SU-DHL-6 (cell line): ENCODE data around the gene RNFT2.

ENCODE experiments used
- H2AFZ ChIP-seq: fragments of 200-600 bp; sonication (generic); 2 replicates; pipeline ENCODE4 v1.6.1; 2014; ENCODE audit warnings: low read depth, mild to moderate bottlenecking, moderate library complexity, mixed read lengths, antibody characterized with exemption, low read length; ENCODE audit not compliant: severe bottlenecking
- H3F3A ChIP-seq: fragments of 200-600 bp; shearing (Covaris generic); 2 replicates; pipeline ENCODE4 v1.6.0; 2016; ENCODE audit warnings: antibody characterized with exemption, mild to moderate bottlenecking; ENCODE audit not compliant: insufficient read depth
- H3K27ac ChIP-seq: fragments of 200-600 bp; sonication (generic); 2 replicates; pipeline ENCODE4 v1.5.1; 2016; ENCODE audit warnings: low read depth, mild to moderate bottlenecking, low read length, moderate library complexity, mixed read lengths
- H3K27me3 ChIP-seq: fragments of 200-600 bp; sonication (generic), shearing (Covaris generic); 2 replicates; pipeline ENCODE4 v1.6.0; 2014; ENCODE audit warnings: mild to moderate bottlenecking, low read length
- H3K36me3 ChIP-seq: fragments of 200-600 bp; sonication (generic); 2 replicates; pipeline ENCODE4 v1.6.1; 2014; ENCODE audit warnings: mild to moderate bottlenecking, low read length, mixed read lengths
- H3K4me2 ChIP-seq: fragments of 300-600, 200-600 bp; shearing (Covaris generic), sonication (generic); 2 replicates; pipeline ENCODE4 v1.6.0; 2014; ENCODE audit warnings: low read length, low read depth, mild to moderate bottlenecking; ENCODE audit not compliant: poor library complexity, severe bottlenecking
- H3K4me3 ChIP-seq: fragments of 200-600 bp; sonication (generic); 2 replicates; pipeline ENCODE4 v1.5.1; 2014; ENCODE audit warnings: antibody characterized with exemption, low read length, mild to moderate bottlenecking, mixed read lengths; ENCODE audit not compliant: insufficient read depth, poor library complexity, severe bottlenecking
- H3K79me2 ChIP-seq: fragments of 200-600 bp; sonication (generic); 2 replicates; pipeline ENCODE4 v1.6.1; 2014; ENCODE audit warnings: mild to moderate bottlenecking, low read length, moderate library complexity; ENCODE audit not compliant: insufficient read depth
- H3K9ac ChIP-seq: fragments of 200-600 bp; sonication (generic); 2 replicates; pipeline ENCODE4 v1.7.0; 2014; ENCODE audit warnings: mild to moderate bottlenecking, low read length
- H3K9me2 ChIP-seq: fragments of 200-600 bp; sonication (generic); replicated peaks from 2 replicates; pipeline ENCODE4 v1.6.1; 2014; ENCODE audit warnings: low read length; ENCODE audit not compliant: insufficient read depth
- H3K9me3 ChIP-seq: fragments of 200-600 bp; sonication (generic); 2 replicates; pipeline ENCODE4 v1.6.1; 2014; ENCODE audit warnings: low read length, mixed read lengths; ENCODE audit not compliant: insufficient read depth
- H4K20me1 ChIP-seq: fragments of 200-600 bp; sonication (generic); 2 replicates; pipeline ENCODE4 v1.6.1; 2014; ENCODE audit warnings: low read depth, mild to moderate bottlenecking, antibody characterized with exemption, low read length, moderate library complexity, mixed read lengths
- CTCF ChIP-seq: fragments of 200-600 bp; sonication (generic); IDR thresholded peaks from one replicate; pipeline ENCODE4 v1.5.1; 2017; ENCODE audit warnings: antibody characterized with exemption, mild to moderate bottlenecking, low read length, moderate library complexity; ENCODE audit not compliant: insufficient read depth, poor library complexity, severe bottlenecking
- EZH2phosphoT487 ChIP-seq: fragments of 200-600 bp; sonication (generic), shearing (Covaris generic); conservative IDR thresholded peaks from 2 replicates; pipeline ENCODE4 v1.6.1; 2018; ENCODE audit warnings: mild to moderate bottlenecking, antibody characterized with exemption, low read length, moderate library complexity, mixed read lengths

Gene RNFT2

GRCh38 chr12:116849216-116849615 is 111.1 kb downstream of the RNFT2 start:
- no peak overlapping the region for H3K27ac ChIP-seq
- no peaks in the 10 kb centered on the region for H3K9me3 ChIP-seq
- no peak overlapping the region for H3K9ac ChIP-seq
- H3K79me2 ChIP-seq = no peaks in the 10 kb centered on the region
- no peak overlapping the region for H2AFZ ChIP-seq
- TF ChIP-seq EZH2phosphoT487 (no peak), CTCF (no peak)
- no peaks in the 10 kb centered on the region for H4K20me1 ChIP-seq
- no peaks in the 10 kb centered on the region for H3F3A ChIP-seq
- no peak overlapping the region for H3K4me3 ChIP-seq
- H3K27me3 ChIP-seq = no peaks in the 10 kb centered on the region
- H3K9me2 ChIP-seq = no peaks in the 10 kb centered on the region
- no peak overlapping the region for H3K4me2 ChIP-seq
- H3K36me3 ChIP-seq = no peaks in the 10 kb centered on the region

DNA sequence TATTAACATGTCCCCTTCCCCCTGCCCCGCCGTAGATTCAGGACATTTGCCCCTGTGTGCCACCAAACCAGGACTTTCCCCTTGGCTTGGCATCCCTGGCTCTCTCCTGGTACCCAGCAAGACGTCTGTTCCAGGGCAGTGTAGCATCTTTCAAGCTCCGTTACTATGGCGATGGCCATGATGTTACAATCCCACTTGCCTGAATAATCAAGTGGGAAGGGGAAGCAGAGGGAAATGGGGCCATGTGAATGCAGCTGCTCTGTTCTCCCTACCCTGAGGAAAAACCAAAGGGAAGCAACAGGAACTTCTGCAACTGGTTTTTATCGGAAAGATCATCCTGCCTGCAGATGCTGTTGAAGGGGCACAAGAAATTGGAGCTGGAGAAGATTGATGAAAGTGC is 114.2 kb downstream of the RNFT2 start:
- TF ChIP-seq EZH2phosphoT487 (no peak), CTCF (no peak)
- Histone ChIP-seq H3F3A (no peaks in the 10 kb centered on the region), H4K20me1 (no peaks in the 10 kb centered on the region), H3K27ac (no peak overlapping the region), H3K9me2 (no peaks in the 10 kb centered on the region), H3K27me3 (no peaks in the 10 kb centered on the region), H3K9ac (no peak overlapping the region), H3K4me2 (no peak overlapping the region), H2AFZ (no peak overlapping the region), H3K79me2 (no peaks in the 10 kb centered on the region), H3K4me3 (no peak overlapping the region), H3K9me3 (no peaks in the 10 kb centered on the region), H3K36me3 (no peaks in the 10 kb centered on the region)

GRCh38 chr12:116853507-116853906 is 115.4 kb downstream of the RNFT2 start:
- H3K4me2 ChIP-seq = no peak overlapping the region
- H3K36me3 ChIP-seq = no peaks in the 10 kb centered on the region

More at GRCh38 chr12:116853507-116853906, 115.4 kb downstream of the RNFT2 start:
- TF ChIP-seq EZH2phosphoT487 = no peak
- no peak for TF ChIP-seq CTCF
- H3K27me3 ChIP-seq = no peaks in the 10 kb centered on the region
- no peaks in the 10 kb centered on the region for H3K9me3 ChIP-seq
- H2AFZ ChIP-seq = no peak overlapping the region
- no peaks in the 10 kb centered on the region for H3K79me2 ChIP-seq
- no peaks in the 10 kb centered on the region for H3K9me2 ChIP-seq
- H4K20me1 ChIP-seq = no peaks in the 10 kb centered on the region
- H3K9ac ChIP-seq = no peak overlapping the region
- H3K27ac ChIP-seq = no peak overlapping the region
- H3F3A ChIP-seq = peaks cover 5% of the 10 kb centered on the region
- H3K4me3 ChIP-seq = no peak overlapping the region
